Skeletal muscle cell (primary cell): ENCODE results near the gene UBE3C.
A peak's percentile ranks its signal among the peaks of the same experiment; 100 is the strongest.
"Not testable (repeated sequence)": the region's sequence is repeated elsewhere in the genome, so short reads cannot be mapped to it uniquely, and the experiment has no call there.

Source experiments
- DNase-seq: peaks from one replicate; pipeline ENCODE4 v3.0.0-alpha.2; 2010; ENCODE audit warnings: low read depth
- H3K4me3 ChIP-seq: 2 replicates; pipeline ENCODE4 v1.5.1; 2011; ENCODE audit warnings: low read depth, mild to moderate bottlenecking, control low read depth, low read length, moderate library complexity

The UBE3C gene

DNA sequence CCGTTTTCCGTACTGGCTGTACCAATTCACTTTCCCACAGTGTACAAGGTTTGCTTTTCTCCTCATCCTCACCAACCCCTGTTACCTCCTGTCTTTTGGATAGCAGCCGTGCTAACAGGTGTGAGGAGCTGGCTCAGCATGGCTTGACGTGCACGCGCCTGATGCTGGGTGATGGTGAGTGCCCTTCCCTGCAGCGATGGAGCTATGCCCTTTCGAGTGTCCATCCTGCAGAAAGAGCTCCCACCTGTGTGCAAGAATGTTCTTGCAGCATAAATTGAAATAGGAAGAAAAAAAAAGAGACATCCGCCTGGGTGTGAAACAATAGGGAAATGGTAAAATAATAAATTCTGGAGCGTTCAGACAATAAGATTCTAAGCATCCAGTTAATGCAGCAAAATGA is 9.5 kb upstream of the UBE3C start:
- no peak for DNase-seq
- no peak overlapping the region for H3K4me3 ChIP-seq

DNA sequence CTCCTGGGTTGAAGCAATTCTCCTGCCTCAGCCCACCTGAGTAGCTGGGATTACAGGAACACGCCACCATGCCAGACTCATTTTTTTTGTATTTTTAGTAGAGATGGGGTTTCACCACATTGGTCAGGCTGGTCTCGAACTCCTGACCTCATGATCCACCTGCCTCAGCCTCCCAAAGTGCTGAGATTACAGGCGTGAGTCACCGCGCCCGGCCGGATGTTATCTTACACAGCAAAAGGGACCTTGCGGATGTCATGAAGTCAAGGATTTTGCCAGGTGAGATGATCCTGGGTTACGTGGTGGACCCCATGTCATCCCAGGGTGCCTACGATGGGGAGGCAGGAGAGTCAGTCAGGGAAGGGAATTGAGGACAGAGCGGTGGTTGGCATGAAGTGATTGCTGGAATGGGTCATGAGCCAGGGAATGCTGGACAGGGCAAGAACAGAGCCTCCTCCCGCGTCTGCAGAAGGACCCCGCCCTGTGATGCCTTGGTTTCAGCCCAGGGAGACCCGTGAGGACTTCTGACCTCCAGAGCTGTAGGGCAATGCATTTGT is 8.7 kb upstream of the UBE3C start:
- no peak for DNase-seq
- no peak overlapping the region for H3K4me3 ChIP-seq

DNA sequence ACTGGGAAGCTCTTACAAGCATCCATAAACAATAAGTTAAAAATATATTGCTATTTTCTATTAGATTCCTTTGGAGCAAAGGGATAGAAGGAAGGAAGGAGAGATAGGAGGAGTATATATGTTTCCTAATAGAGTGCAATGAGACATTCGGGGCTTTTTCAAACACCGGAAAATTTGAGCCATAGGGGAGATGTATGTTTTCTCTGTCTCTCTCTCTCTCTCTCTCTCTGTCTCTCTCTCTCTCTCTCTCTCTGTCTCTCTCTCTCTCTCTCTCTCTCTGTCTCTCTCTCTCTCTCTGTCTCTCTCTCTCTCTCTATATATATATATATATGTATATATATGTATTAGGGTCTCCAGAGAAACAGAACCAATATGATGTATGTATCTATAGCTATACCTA is 7.9 kb upstream of the UBE3C start:
- DNase-seq, H3K4me3 ChIP-seq: not testable (repeated sequence)

DNA sequence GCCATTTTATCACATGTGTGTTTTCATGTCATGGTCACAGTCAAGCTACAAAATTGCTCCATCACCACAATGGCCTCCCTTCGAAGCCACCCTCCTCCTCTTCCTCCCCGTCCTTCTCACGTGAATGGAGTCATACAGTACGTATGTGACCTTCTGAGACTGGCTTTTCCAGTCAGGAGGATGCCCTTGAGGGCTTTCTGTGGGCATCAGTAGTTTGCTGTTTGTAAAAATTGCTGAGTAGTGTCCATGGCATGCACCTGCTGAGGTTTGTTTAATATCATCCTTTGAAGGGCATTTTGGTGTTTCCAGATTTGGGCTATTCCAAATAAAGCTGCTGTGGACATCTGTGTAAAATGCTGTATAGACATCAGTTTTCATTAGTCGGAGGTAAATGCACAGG is 5.9 kb upstream of the UBE3C start:
- H3K4me3 ChIP-seq, result no peak overlapping the region
- DNase-seq, result no peak

DNA sequence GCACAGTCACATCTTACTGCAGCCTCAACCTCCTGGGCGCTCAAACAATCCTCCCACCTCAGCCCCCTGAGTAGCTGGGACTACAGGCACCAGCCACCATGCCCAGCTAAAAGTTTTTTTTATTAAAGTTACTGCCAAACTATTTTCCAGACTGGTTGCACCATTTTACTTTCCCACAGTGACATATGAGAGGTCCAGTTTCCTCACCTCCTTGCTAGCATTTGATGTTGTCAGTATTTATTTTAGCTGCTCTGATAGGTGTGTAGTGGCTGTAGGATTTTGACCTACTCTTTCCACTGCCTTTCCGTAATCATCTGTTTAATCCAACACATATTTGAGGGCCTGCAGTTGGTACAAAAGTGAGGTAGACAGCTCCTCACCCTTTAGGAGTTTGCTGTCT is 5.4 kb upstream of the UBE3C start:
- DNase-seq, result no peak

DNA sequence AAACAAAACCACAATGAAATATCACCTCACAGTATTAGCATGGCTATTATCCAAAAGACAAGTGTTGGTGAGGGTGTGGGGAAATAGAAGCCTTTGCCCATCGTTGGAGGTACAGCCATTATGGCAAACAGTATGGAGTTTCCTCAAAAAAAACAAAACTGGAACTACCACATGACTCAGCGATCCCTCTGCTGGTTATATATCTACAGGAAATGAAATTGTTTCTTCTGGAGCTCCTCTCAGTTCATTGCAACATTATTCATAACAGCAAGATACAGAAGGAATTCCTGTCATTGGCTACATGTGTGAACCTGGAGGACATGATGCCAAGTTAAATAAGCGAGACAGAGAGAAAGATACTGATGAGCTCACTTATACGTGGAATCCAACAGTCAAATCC is 2.4 kb upstream of the UBE3C start:
- DNase-seq, result peak; percentile 80
- no peak overlapping the region for H3K4me3 ChIP-seq

More for the DNA sequence above, 5.4 kb upstream of the UBE3C start:
- H3K4me3 ChIP-seq, result no peak overlapping the region

DNA sequence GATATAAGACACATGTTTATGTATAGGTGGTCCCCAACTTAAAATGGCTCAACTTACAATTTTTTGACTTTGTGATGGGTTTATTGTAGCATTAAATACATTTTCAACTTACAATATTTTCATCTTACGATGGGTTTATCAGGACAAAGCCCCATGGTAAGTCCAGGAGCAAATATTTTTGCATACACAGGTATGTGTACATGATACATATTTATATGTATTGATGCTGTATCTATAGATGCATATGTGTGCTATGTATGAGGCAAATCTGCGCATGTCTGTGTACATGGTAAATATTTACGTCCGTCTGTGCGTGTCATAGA is 664 bp upstream of the UBE3C start:
- no peak for DNase-seq

DNA sequence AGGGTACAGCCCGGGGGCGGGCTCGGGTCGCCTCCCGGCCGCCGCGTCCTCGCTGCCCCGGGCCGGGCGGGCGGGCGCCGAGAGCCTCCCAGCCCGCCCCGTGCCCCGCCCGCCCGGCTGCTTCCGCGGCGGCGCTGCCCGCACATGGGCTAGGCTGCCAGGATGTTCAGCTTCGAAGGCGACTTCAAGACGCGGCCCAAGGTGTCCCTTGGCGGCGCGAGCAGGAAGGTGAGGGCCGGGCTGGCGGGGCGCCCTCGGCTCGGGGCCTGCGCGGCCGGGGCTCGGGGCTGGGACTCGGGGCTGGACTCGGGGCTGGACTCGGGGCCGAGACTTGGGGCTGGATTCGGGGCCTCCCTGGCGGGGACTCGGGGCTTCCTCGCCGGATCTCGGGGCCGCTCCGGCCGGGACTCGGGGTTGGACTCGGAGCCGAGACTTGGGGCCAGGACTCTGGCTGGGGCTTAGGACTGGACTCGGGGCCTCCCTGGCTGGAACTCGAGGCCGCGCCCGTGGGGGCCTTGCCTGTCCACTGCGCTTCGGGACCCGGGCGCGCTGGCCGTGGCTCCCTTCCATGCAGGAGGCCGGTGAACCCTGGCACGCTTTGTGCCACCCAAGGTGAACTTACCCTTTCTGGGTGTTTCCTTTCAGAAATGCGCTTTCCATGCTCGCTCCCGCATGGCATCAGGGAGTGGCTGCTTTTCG is 534 bp downstream of the UBE3C start:
- peak overlapping the region; percentile 91 for H3K4me3 ChIP-seq
- DNase-seq, result no peak

More for the DNA sequence above, 664 bp upstream of the UBE3C start:
- peak overlapping the region; percentile 58 for H3K4me3 ChIP-seq

DNA sequence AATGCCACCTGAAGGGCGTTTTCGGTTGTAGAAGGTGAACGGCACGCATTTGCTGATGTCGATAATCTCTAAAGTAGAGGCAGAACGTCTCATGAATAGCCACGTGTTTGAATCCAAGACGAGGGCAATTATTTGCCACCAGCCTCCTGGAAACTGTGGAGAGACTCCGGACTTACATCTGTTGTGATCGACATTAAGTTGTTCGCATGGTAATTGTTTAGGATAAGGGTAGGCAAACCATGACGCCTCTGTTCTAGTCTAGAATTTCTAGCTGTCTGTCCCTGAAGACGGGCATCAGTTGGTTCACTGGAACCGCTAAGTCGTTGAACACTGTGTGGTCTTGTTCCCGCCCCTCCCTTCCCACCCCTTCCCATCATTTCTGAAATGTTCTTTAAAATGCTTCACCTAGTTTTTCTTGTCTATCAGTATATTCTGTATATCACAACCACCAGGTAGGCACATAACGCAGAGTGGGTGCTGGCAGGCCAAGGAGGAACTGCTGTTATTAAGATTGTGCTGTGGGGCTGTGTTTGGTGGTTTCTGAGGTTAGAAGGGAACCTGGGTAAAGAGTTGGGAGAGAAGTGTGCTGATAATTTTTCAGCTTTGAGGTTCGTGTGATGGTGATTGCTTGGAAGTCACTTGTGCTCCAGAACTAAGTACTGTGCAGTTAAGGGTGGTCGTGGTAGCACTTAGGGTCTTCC is 1.2 kb downstream of the UBE3C start:
- no peak for DNase-seq
- peak overlapping the region; percentile 91 for H3K4me3 ChIP-seq

DNA sequence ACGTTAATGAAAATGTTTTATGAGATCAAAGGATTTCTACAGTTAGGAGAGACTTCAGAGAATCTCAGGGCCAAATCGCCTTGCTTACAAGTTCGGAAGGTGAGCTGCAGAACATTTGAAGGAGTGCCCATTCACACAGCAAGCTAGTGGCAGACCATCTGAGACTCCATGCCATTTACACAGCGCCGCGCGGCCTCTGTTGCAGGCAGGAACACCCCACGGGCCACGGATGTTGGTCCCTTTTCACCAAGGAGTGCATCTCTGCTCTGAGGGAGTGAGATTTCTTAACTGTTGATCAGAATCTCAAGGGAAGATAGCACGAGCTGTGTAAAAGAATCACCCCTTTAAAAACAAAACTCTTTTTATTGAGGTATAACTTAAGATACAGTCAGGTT is 1.8 kb downstream of the UBE3C start:
- H3K4me3 ChIP-seq, result peak overlapping the region; percentile 91

DNA sequence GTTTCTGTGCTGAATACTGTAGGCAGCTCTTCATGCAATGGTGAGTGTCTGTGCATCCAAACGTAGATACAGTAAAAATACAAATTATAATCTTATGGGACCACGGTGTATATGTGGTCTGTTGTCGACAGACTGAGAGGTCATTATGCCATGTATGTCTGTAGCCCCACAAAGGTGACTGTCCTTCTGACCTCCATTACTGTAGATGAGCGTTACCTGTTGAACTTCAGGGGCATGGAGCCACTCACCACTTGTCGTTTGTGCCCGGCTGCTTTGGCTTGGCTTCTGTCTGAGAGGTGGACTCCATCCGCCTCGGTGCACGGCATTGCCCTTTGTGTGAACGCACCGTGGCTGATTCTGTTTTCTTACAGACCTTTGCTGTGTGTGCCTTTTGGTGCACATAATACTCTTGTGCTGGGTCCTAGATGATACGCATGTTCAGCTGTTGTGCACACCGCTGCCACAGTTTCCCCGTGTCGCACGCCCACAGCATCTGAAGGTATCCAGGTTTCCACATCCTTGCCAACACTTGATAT is 2.9 kb downstream of the UBE3C start:
- no peak for DNase-seq
- no peak overlapping the region for H3K4me3 ChIP-seq

More for the DNA sequence above, 1.8 kb downstream of the UBE3C start:
- no peak for DNase-seq

DNA sequence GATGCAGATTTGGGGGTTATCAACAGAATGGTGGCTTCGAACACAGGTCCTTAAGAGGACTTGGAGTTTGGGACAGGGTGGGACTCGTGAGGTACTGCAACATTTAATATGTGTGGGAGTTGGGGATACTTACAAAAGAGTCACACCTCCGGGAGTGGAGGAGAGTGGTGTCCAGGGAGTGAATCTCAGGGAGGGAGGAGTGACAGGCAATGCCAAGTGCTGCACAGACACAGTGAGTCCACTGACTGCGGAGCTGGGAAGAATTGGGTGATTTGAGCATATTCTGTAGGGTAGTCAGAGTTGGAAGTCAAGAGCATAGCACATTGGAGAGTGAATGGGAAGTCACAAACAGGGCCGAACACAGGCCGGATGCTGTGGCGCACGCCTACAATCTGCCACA is 5.1 kb downstream of the UBE3C start:
- DNase-seq, result no peak
- H3K4me3 ChIP-seq, result no peak overlapping the region

DNA sequence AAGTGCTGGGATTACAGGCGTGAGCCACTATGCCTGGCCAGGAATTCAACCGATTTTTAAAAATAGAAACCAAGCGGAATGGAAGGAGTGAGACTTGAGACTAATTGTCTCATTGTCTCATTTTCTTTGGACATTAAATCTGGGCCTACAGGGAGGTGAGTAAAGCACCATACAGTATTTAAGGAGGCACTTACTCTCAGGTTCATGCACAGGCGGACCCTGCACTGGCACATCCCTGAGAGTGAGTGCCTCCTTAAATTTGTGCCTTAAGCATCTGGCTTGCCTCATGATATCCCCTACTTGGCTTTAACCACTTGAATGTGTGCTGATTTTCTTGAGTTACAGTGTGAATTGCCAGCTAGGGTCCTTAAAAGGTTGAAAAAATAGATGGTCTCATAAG is 10.6 kb downstream of the UBE3C start:
- no peak overlapping the region for H3K4me3 ChIP-seq
- DNase-seq, result no peak

DNA sequence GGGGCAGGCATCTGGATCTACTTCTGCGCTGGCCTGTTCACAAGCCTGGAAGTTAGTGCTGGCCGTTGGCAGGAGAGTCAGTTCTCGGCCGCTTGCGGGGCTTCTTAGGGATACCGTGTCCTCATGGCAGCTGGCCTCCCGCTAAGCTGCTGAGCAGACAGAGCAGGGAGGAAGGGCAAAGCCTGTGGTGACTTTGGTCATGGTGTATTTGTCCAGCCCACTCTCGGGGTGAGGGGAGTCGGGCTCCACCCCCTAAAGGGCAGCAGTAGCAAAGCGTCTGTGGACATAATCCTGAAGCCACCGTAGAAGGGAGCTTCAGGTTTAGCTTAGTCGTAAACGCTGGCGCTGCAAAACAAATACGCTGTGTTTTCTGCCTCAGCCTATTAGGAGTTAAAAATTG is 12.2 kb downstream of the UBE3C start:
- peak overlapping the region; percentile 6 for H3K4me3 ChIP-seq
- DNase-seq, result peak; percentile 33

DNA sequence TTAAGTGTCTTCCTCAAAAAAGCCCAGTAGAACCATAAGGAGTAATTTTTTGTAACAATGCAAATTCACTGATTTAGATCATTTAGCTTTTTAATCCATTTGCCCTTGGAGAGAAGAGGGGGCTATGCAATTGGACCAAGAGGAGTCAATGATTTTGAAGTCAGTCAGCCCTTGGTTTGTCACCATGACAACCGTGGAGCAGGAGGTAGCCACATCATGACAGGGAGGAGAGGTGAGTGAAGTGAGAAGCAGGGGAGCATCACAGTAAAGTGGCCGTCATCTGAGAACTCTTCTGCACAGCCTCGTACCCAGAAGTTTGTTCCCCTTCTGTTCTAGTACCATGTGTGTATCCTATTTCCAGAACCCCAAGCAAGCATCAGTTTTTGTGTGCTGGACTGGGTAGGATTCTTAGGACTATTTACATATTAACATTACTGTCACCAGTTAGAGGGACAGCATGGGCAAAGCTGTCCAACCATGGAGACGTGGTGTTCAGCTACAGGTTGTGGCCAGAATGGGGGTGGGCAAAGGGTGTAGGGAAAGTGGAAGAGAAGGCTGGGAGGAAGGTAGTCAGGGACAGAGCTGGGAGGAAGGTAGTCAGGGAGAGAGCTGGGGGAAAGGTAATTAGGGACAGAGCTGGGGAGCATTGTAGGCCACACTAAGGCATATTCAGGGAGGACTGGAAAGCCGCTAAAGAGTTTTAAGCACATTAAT is 13.1 kb downstream of the UBE3C start:
- no peak overlapping the region for H3K4me3 ChIP-seq
- no peak for DNase-seq

DNA sequence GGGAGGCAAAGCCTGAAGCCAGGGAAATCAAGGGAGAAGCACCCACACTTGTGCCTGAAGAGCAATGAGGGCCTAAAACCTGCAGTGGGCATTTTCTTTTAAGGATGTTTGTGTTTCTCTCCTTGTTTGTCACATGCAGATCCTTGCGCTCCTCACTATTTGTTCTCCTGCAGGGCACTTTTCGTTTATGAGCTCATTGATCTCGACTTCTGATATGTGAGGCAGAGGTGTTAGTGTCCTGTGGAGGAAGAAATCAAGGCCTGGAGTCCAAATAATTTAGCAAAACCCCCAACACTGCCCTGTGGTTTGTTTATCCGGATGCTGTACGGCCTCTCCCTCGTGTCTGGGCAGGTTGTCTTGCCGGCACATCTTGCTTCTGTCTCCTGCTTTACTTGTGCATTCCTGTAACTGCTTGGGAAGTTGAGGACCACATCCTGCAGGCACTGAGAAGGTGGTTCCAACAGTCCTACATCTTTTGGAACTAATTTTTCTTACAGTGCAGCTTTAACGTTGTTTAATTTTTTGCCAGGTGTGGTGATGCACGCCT is 13.7 kb downstream of the UBE3C start:
- H3K4me3 ChIP-seq, result no peak overlapping the region
- no peak for DNase-seq

DNA sequence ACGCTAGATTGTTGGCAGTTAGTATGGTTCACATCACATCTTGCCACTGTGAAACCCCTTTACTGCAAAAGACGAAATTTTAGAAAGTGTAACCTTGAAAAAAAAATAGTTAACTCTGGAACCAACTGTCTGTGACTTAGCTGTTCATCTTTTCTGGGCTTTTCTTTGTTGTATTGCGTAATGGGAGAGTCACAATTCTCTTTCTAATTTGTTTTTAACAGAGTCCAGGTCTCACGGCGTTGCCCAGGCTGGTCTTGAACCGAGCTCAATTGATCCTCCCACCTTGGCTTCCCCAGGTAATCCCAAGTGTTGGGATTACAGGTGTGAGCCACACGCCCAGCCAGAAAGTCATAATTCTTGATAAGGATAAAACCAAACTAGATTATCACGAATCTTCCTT is 14.5 kb downstream of the UBE3C start:
- DNase-seq, result no peak
- H3K4me3 ChIP-seq, result no peak overlapping the region

DNA sequence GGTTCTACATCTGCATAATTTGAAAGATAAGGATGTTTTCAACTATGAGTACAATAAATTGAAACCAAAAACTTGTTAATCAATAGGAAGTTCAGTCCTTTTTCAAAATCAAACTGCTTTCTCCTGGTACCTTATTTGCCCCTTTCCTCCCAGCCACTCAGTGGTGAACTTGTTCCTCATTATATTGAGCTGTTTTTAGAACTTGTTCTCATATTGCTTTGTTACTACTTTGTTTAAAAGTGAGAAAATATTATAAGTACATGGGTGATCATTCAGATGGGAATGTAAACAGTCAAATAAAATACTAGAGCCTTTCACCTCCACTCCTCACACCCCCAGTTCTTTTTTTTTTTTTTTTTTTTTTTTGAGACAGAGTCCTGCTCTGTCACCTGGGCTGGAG is 17.2 kb downstream of the UBE3C start:
- no peak for DNase-seq
- no peak overlapping the region for H3K4me3 ChIP-seq

DNA sequence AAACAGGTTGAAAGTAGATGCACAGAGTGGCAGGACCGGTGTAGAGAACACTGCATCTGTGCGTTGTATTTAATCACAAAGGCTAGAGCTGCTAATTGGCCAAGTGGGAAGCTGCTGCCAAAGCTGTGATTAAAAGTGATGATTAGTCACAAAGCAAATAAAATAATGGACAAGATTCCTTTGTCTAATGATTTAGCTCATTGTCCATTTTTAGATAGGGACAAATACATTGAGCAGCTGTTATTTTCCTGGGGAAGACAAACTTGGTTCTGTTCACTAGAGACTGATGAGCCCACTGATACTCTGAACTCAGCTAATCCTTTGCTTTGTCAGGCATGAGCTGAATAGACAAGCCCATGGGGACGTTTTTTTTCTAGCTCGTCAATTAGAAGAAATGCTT is 19.7 kb downstream of the UBE3C start:
- H3K4me3 ChIP-seq, result no peak overlapping the region
- DNase-seq, result no peak

DNA sequence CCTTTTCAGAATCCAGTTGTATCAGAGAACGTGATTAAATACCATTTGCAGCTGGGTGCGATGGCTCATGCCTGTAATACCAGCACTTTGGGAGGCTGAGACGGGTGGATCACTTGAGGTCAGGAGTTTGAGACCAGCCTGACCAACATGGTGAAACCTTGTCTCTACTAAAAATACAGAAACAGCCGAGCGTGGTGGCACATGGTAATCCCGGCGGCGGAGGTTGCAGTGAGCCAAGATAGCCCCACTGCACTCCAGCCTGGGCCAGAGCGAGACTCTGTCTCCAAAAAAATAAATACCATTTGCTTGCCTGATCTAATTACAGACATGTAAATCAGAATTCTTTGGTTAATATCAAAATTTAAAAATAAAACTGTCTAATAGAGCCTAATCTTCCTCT is 20.8 kb downstream of the UBE3C start:
- not testable (repeated sequence) for H3K4me3 ChIP-seq, DNase-seq
